ENCODE results near the gene ZNF524.
A peak's percentile ranks its signal among the peaks of the same experiment; 100 is the strongest.

ZNF524 gene

GRCh38 chr19:55588738-55589137 lies 11.3 kb upstream of the ZNF524 start:
- H3K4me1 Mint-ChIP-seq (ENCODE audit: low read depth), result peaks cover 30% of the 10 kb centered on the region
- peaks cover 21% of the 10 kb centered on the region for H3K36me3 Mint-ChIP-seq (ENCODE audit: low read depth)
- H3K9me3 Mint-ChIP-seq, result no peaks in the 10 kb centered on the region
- no peak overlapping the region for H3K27ac Mint-ChIP-seq
- intact Hi-C loops (cut with micrococcal nuclease), result no loop called here
- H3K4me3 Mint-ChIP-seq, result no peak overlapping the region
- H3K27me3 Mint-ChIP-seq, result peaks cover 36% of the 10 kb centered on the region

- intact Hi-C loops (cut with micrococcal nuclease), result no loop called here
- Mint-ChIP-seq H3K9me3 (no peaks in the 10 kb centered on the region), H3K27ac (no peak overlapping the region), H3K4me1 (ENCODE audit: low read depth) (peaks cover 31% of the 10 kb centered on the region), H3K27me3 (peaks cover 27% of the 10 kb centered on the region), H3K36me3 (ENCODE audit: low read depth) (peaks cover 29% of the 10 kb centered on the region), H3K4me3 (no peak overlapping the region)
Observed at GRCh38 chr19:55590109-55590508, 10.0 kb upstream of the ZNF524 start.

GRCh38 chr19:55590617-55591016 lies 9.5 kb upstream of the ZNF524 start:
- no peak overlapping the region for H3K27ac Mint-ChIP-seq
- peaks cover 34% of the 10 kb centered on the region for H3K36me3 Mint-ChIP-seq (ENCODE audit: low read depth)
- peaks cover 22% of the 10 kb centered on the region for H3K27me3 Mint-ChIP-seq
- intact Hi-C loops (cut with micrococcal nuclease), result no loop called here
- H3K4me1 Mint-ChIP-seq (ENCODE audit: low read depth), result peaks cover 30% of the 10 kb centered on the region
- H3K9me3 Mint-ChIP-seq, result no peaks in the 10 kb centered on the region
- no peak overlapping the region for H3K4me3 Mint-ChIP-seq

- H3K27me3 Mint-ChIP-seq, result peaks cover 14% of the 10 kb centered on the region
- H3K36me3 Mint-ChIP-seq (ENCODE audit: low read depth), result peaks cover 44% of the 10 kb centered on the region
- intact Hi-C loops (cut with micrococcal nuclease), result no loop called here
- H3K4me1 Mint-ChIP-seq (ENCODE audit: low read depth), result peaks cover 21% of the 10 kb centered on the region
- H3K9me3 Mint-ChIP-seq, result no peaks in the 10 kb centered on the region
- no peak overlapping the region for H3K4me3 Mint-ChIP-seq
- H3K27ac Mint-ChIP-seq, result no peak overlapping the region
Observed at GRCh38 chr19:55591555-55591954, 8.5 kb upstream of the ZNF524 start.

GRCh38 chr19:55592391-55593090 lies 7.5 kb upstream of the ZNF524 start:
- no peak overlapping the region for H3K4me3 Mint-ChIP-seq
- no peak overlapping the region for H3K27ac Mint-ChIP-seq
- peaks cover 12% of the 10 kb centered on the region for H3K4me1 Mint-ChIP-seq (ENCODE audit: low read depth)
- intact Hi-C loops (cut with micrococcal nuclease), result no loop called here
- no peaks in the 10 kb centered on the region for H3K9me3 Mint-ChIP-seq
- H3K36me3 Mint-ChIP-seq (ENCODE audit: low read depth), result peaks cover 54% of the 10 kb centered on the region
- peaks cover 4% of the 10 kb centered on the region for H3K27me3 Mint-ChIP-seq

- Mint-ChIP-seq H3K4me3 (no peak overlapping the region), H3K27ac (no peak overlapping the region), H3K4me1 (ENCODE audit: low read depth) (peaks cover 18% of the 10 kb centered on the region), H3K36me3 (ENCODE audit: low read depth) (peaks cover 61% of the 10 kb centered on the region), H3K27me3 (peaks cover 4% of the 10 kb centered on the region), H3K9me3 (no peaks in the 10 kb centered on the region)
- intact Hi-C loops (cut with micrococcal nuclease), result no loop called here
Observed at GRCh38 chr19:55593096-55593772, 6.9 kb upstream of the ZNF524 start.

GRCh38 chr19:55594996-55595545 lies 5.0 kb upstream of the ZNF524 start:
- no peaks in the 10 kb centered on the region for H3K9me3 Mint-ChIP-seq
- peaks cover 25% of the 10 kb centered on the region for H3K4me1 Mint-ChIP-seq (ENCODE audit: low read depth)
- no peak overlapping the region for H3K27ac Mint-ChIP-seq
- peaks cover 68% of the 10 kb centered on the region for H3K36me3 Mint-ChIP-seq (ENCODE audit: low read depth)
- H3K27me3 Mint-ChIP-seq, result peaks cover 2% of the 10 kb centered on the region
- H3K4me3 Mint-ChIP-seq, result no peak overlapping the region
- intact Hi-C loops (cut with micrococcal nuclease), result loop anchor here (5.0 kb wide), 2 partner anchors 42 to 78 kb away; no protein-coding TSS in a partner anchor

GRCh38 chr19:55596304-55596703 lies 3.8 kb upstream of the ZNF524 start:
- intact Hi-C loops (cut with micrococcal nuclease), result loop anchor here (5.0 kb wide), 2 partner anchors 41 to 79 kb away; no protein-coding TSS in a partner anchor
- Mint-ChIP-seq H3K36me3 (ENCODE audit: low read depth) (peaks cover 70% of the 10 kb centered on the region), H3K9me3 (no peaks in the 10 kb centered on the region), H3K27me3 (no peaks in the 10 kb centered on the region), H3K4me1 (ENCODE audit: low read depth) (peaks cover 27% of the 10 kb centered on the region), H3K4me3 (no peak overlapping the region), H3K27ac (no peak overlapping the region)

GRCh38 chr19:55597501-55597921 lies 2.6 kb upstream of the ZNF524 start:
- H3K4me1 Mint-ChIP-seq (ENCODE audit: low read depth), result peaks cover 34% of the 10 kb centered on the region
- H3K27ac Mint-ChIP-seq, result no peak overlapping the region
- H3K36me3 Mint-ChIP-seq (ENCODE audit: low read depth), result peaks cover 69% of the 10 kb centered on the region
- intact Hi-C loops (cut with micrococcal nuclease), result loop anchor here (5.0 kb wide), 2 partner anchors 40 to 80 kb away; no protein-coding TSS in a partner anchor
- no peaks in the 10 kb centered on the region for H3K27me3 Mint-ChIP-seq
- no peak overlapping the region for H3K4me3 Mint-ChIP-seq
- no peaks in the 10 kb centered on the region for H3K9me3 Mint-ChIP-seq

- intact Hi-C loops (cut with micrococcal nuclease), result loop anchor here (2.0 to 5.0 kb wide), 4 partner anchors 39 to 121 kb away; partner anchors contain the start of genes U2AF2 and ZNF628
- no peak overlapping the region for H3K27ac Mint-ChIP-seq
- H3K9me3 Mint-ChIP-seq, result no peaks in the 10 kb centered on the region
- H3K36me3 Mint-ChIP-seq (ENCODE audit: low read depth), result peaks cover 70% of the 10 kb centered on the region
- H3K27me3 Mint-ChIP-seq, result no peaks in the 10 kb centered on the region
- no peak overlapping the region for H3K4me3 Mint-ChIP-seq
- peaks cover 39% of the 10 kb centered on the region for H3K4me1 Mint-ChIP-seq (ENCODE audit: low read depth)
Observed at GRCh38 chr19:55598034-55598433, 2.1 kb upstream of the ZNF524 start.

GRCh38 chr19:55598719-55599467 lies 1.2 kb upstream of the ZNF524 start:
- Mint-ChIP-seq H3K36me3 (ENCODE audit: low read depth) (peaks cover 70% of the 10 kb centered on the region), H3K27ac (peak overlapping the region; percentile 95), H3K4me3 (peak overlapping the region; percentile 90), H3K9me3 (no peaks in the 10 kb centered on the region), H3K4me1 (ENCODE audit: low read depth) (peaks cover 48% of the 10 kb centered on the region), H3K27me3 (no peaks in the 10 kb centered on the region)
- intact Hi-C loops (cut with micrococcal nuclease), result loop anchor here (1.0 to 5.0 kb wide), 5 partner anchors 25 to 122 kb away; partner anchors contain the start of genes U2AF2, ZNF628 and ZNF784

GRCh38 chr19:55599468-55599841 lies 633 bp upstream of the ZNF524 start, which contains the start of gene FIZ1:
FIZ1 (minus strand) TSS chr19:55599517; CDS start chr19:55597865, 1,652 bp downstream.
- peak within 1 kb of the TSS; percentile 95 for H3K27ac Mint-ChIP-seq
- H3K27me3 Mint-ChIP-seq, result no peaks in the 10 kb centered on the region
- intact Hi-C loops (cut with micrococcal nuclease), result loop anchor here (1.0 to 5.0 kb wide), 5 partner anchors 25 to 123 kb away; partner anchors contain the start of genes U2AF2, ZNF628 and ZNF784

GRCh38 chr19:55600662-55601028 lies 557 bp downstream of the ZNF524 start:
- Mint-ChIP-seq H3K9me3 (no peaks in the 10 kb centered on the region), H3K36me3 (ENCODE audit: low read depth) (peaks cover 61% of the 10 kb centered on the region), H3K4me3 (peak overlapping the region; percentile 72), H3K27ac (peak overlapping the region; percentile 74), H3K4me1 (ENCODE audit: low read depth) (peaks cover 52% of the 10 kb centered on the region), H3K27me3 (no peaks in the 10 kb centered on the region)
- intact Hi-C loops (cut with micrococcal nuclease), result no loop called here

More at GRCh38 chr19:55599468-55599841, 633 bp upstream of the ZNF524 start, which contains the start of gene FIZ1:
- H3K9me3 Mint-ChIP-seq, result no peaks in the 10 kb centered on the region
- peak within 1 kb of the TSS; percentile 90 for H3K4me3 Mint-ChIP-seq
- peaks cover 52% of the 10 kb centered on the region for H3K4me1 Mint-ChIP-seq (ENCODE audit: low read depth)
- peaks cover 71% of the 10 kb centered on the region for H3K36me3 Mint-ChIP-seq (ENCODE audit: low read depth)
